Posterior vena cava (tissue), 2 donors: ENCODE data around the gene ACOT4. TPM values are rescaled to one million over a fixed set of nuclear protein-coding genes. Genes with fewer than 3 reads are reported as not detected.
"Not testable (repeated sequence)": the region's sequence is repeated elsewhere in the genome, so short reads cannot be mapped to it uniquely, and the experiment has no call there.

Experiments used
- DNase-seq: peaks from one replicate; pipeline ENCODE4 v3.0.0-alpha.2; 2020; ENCODE audit warnings: low spot score
- intact Hi-C, 2 donors: fragments of 100-400 bp; cut with DNase I; formaldehyde crosslinking; loops; one replicate each; pipeline versions ENCODE4 v1.14.1 to v1.14.2; 2022 to 2023
- total RNA-seq, 2 donors: library from RNA; stranded (reverse); fragmentation: NEBNext Ultra II Directional; extraction: Animal tissue kit (Norgen Biotek cat#: 25700); gene quantifications; one replicate each; pipeline ENCODE4 v1.2.1, GENCODE V29; 2021
- donor health status: DM: yes; HTN: yes; CAD: no.
- donor health status: DM: yes; HTN: yes; CAD: no.

Gene ACOT4
- total RNA-seq, 2 donors from 2014 or later = 0.33 to 1.8 TPM

DNA sequence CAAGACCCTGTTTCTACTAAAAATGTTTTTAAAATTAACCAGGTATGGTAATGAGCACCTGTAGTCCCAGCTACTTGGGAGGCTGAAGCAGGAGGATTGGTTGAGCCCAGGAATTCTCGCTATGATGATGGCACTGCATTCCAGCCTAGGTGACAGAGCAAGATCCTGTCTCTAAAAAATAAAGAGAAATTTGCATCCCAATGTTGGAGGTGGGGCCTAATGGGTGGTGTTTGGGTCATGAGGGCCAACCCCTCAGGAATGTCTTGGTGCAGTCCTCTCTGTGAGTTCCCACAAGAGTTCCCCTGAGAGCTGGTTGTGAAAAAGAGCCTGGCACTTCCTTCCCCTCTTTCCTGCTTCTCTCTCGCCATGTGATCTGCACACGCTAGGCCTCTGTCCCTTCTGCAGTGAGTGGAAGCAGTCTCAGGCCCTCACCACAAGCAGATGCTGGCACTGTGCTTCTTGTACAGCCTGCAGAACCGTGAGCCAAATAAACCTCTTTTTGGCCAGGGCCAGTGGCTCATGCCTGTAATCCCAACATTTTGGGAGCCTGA, 31.9 kb downstream of the ACOT4 start:
- DNase-seq = no peak
- intact Hi-C loops = no loop called here

GRCh38 chr14:73625706-73626105, 34.0 kb downstream of the ACOT4 start:
- no peak for DNase-seq
- intact Hi-C loops = no loop called here

DNA sequence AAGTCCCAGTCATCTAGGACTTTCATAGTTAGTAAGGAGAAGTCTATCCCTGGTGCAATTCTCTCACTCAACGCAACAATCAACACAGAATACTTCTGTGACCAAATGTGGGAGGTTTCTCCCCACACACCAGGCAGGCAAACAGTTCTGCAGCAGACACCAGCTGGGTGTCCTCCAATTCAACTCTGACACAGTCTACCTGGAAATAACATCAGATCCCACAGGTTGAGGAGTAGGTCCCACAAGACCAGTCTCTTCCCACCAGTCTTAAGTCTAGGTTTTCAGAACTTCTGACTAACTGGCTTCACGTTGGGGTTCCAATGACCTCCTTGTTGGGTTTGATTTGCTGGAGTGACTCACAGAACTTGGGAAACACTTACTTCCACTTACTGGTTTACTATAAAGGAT, 35.5 kb downstream of the ACOT4 start:
- DNase-seq = no peak
- intact Hi-C loops = no loop called here

DNA sequence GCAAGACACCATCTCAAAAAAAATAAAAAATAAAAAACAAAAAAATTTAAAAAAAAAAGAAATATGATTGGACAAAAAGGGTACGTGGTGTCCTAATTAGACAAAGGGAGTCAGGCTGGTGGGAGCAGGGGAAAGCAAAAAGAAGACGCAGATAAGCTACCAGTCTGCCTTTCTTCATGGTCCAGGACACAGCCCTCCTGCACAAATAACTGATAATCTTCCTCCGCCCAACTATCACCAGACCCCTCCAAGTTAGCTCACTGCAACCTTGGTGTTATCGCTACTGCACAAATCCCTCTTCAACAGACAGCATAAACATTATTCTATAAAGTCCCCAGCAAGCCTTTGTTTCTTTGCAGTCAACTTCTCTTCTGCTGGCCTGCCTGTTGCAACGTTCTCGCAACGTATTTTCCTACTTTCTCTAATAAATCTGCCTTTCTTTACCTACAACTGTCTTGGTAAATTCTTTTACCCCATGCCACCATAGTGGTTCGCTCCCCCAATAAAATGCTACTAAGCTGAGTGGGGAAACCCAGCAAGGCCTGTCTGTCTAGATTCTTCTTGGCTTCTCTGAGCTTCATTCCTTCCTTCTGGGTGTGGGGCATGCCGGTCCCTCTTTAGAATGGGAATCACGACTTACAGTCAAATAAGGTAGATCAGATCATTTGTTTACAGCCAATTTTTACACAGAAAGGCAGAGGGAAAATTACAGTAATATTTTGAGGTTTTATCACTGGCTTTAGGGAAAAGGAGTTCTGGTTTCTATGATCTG, 38.5 kb downstream of the ACOT4 start:
- intact Hi-C loops = loop anchor here (5.0 kb wide), 1 partner anchor 123 kb away; no protein-coding TSS in a partner anchor
- no peak for DNase-seq

- DNase-seq = peak; percentile 81
- intact Hi-C loops = loop anchor here (5.0 kb wide), 1 partner anchor 126 kb away; no protein-coding TSS in a partner anchor
Measured at GRCh38 chr14:73633116-73634010, 41.7 kb downstream of the ACOT4 start.

GRCh38 chr14:73634011-73634833, 42.5 kb downstream of the ACOT4 start:
- intact Hi-C loops = loop anchor here (5.0 kb wide), 1 partner anchor 127 kb away; no protein-coding TSS in a partner anchor

DNA sequence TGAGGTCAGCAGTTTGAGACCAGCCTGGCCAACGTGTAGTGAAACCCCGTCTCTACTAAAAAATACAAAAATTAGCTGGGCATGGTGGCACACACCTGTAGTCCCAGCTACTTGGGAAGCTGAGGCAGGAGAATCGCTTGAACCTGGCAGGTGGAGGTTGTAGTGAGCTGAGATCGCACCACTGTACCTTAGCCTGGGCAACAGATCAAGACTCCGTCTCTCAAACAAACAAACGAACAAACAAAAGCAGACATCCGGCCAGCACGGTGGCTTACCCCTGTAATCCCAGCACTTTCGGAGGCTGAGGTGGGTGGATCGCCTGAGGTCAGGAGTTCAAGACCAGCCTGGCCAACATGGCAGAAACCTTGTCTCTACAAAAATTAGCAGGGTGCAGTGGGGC, 44.7 kb downstream of the ACOT4 start:
- DNase-seq, intact Hi-C loops: not testable (repeated sequence)

More at GRCh38 chr14:73634011-73634833, 42.5 kb downstream of the ACOT4 start:
- peak; percentile 87 for DNase-seq

GRCh38 chr14:73637830-73638229, 46.2 kb downstream of the ACOT4 start:
- intact Hi-C loops = no loop called here
- no peak for DNase-seq

- no peak for DNase-seq
- intact Hi-C loops = no loop called here
Measured at GRCh38 chr14:73640796-73641365, 49.2 kb downstream of the ACOT4 start.

DNA sequence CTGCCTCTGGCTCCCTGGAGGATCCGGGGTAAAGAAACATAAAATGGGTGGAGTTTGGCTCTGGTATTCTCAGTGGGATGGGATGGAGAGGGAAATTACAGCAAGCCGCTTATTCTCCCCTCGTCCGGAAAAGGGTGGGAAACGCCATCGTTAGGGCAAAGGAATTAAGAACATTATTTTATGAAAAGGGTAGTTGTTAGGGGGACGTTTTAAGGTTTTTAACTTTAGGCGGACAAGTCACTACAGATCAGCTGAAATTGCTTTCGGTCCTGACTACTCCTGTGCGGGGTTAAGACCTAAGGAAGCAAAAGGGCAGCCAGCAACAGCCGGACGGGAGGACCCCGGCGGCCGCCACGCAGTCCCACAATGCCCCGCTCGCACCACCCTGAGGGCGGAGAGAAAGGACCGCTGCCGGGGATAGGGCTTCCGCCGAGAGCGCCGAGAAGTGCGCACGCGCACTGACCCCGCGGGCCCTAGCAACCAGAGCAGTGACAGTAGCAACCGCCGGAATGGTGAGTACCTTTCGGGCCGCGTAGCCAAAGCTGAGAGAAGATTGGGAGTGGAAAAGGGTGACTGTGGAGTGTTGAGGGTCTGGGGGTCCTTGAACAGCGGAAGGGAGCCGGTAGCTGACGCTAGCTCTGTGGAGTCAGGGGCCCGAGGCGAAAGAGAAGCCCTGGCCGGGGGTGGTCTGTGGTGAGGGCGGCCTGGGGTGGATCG, 53.0 kb downstream of the ACOT4 start, which contains the start of gene DNAL1:
DNAL1 (plus strand) TSS at position 456 of the 717 bp plus-strand sequence; CDS start at position 510, 54 bp downstream.
- DNase-seq = peak; percentile 98
- intact Hi-C loops = no loop called here

DNA sequence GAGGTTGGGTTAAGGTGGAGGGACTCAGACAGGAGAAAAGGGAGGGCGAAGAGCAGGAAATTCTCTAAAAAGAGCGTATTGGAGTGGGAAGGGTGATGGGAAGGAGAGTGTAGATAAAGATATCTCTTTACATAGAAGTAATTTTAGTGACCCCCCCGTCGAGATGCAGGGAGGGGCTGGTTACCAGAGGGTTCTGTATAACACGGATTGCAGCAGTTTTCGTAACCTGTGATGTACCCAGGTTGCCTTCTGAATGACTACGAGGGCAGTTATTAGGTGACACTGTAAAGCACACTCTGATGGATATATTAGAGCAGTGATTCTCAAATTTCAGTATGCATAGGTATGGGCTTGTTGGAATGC, 53.6 kb downstream of the ACOT4 start:
- intact Hi-C loops = no loop called here
- DNase-seq = no peak

Other genes starting within 250 kb of the ACOT4 start
- 10 to 100 TPM; 68.7 to 76.5 TPM for gene NUMB, start 133.3 kb upstream of the ACOT4 start, total RNA-seq
- gene RIOX1, start 100.9 kb upstream of the ACOT4 start, total RNA-seq = 1 to 10 TPM; 9.2 to 9.3 TPM
- gene ACOT1, start 54.7 kb upstream of the ACOT4 start, total RNA-seq = 10 to 100 TPM in 1 of 2 donors, 1 to 10 TPM in 1; 8.5 to 18.4 TPM
- gene HEATR4, start 32.9 kb upstream of the ACOT4 start, total RNA-seq = 1 to 10 TPM in 1 of 2 donors, under 1 TPM in 1; 0.67 to 1.2 TPM
- gene ACOT2, start 22.7 kb upstream of the ACOT4 start, total RNA-seq = 10 to 100 TPM; 52.2 to 53.8 TPM
- gene ACOT6, start 20.6 kb downstream of the ACOT4 start, total RNA-seq = not detected
- 10 to 100 TPM; 20.2 to 32.7 TPM for gene DNAL1, start 53.1 kb downstream of the ACOT4 start, total RNA-seq
- gene PNMA1, start 122.5 kb downstream of the ACOT4 start, total RNA-seq = 10 to 100 TPM; 64.8 to 88.7 TPM